Stimulated activated CD8-positive, alpha-beta memory T cell treated with anti-CD3 and anti-CD28 coated beads, Interleukin-12 subunit alpha, Interleukin-12 subunit beta, amount 100 ng/mL, for 4 hours (primary cell): ENCODE data around the gene TFPT.

Experiments used
- DNase-seq: peaks from one replicate; pipeline ENCODE4 v3.0.0-alpha.2; 2020; ENCODE audit warnings: low read depth

Gene TFPT

GRCh38 chr19:54148158-54148557, 32.7 kb upstream of the TFPT start:
- DNase-seq, result no peak

DNA sequence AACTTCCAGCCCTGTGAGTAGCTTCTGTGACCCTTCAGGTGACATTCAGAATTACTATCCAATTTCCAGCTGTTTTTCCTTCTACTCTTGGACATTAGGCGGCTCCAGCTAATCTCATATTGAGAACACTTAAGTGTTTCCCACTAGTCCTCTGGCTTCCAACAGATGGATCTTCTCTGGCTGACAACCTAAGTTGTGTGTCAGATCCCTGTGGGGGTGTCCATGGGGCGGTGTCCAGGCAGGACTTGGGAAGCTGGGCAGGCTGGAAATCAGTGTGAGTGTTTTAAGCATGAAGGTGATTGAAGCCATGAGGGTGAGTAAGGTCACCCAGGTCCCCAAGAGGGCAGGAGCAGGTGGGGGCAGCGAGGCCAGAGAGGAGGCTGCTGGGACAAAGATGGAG, 32.2 kb upstream of the TFPT start:
- DNase-seq, result no peak

DNA sequence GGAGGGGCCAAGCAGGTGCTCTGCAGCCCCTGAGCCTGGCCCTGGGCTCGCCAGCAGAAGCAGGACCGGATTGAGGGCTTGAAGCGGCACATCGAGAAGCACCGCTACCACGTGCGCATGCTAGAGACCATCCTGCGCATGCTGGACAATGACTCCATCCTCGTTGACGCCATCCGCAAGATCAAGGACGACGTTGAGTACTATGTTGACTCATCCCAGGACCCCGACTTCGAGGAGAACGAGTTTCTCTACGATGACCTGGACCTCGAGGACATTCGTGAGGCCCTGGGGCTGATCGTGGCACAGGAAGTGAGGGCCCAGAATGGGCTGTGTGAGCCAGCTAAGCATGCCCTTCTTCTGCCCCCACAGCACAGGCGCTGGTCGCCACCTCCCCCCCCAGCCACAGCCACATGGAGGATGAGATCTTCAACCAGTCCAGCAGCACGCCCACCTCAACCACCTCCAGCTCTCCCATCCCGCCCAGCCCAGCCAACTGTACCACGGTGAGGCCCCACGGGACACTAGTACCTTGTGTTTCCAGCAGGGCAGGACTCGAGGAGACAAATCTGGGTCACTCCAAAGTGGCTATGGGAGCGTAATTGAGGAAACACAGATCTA, 30.2 kb upstream of the TFPT start:
- no peak for DNase-seq

- no peak for DNase-seq
Observed at GRCh38 chr19:54142166-54142780, 26.8 kb upstream of the TFPT start.

GRCh38 chr19:54141356-54141755, 25.9 kb upstream of the TFPT start:
- no peak for DNase-seq

GRCh38 chr19:54138489-54139256, 23.2 kb upstream of the TFPT start:
- DNase-seq, result no peak

DNA sequence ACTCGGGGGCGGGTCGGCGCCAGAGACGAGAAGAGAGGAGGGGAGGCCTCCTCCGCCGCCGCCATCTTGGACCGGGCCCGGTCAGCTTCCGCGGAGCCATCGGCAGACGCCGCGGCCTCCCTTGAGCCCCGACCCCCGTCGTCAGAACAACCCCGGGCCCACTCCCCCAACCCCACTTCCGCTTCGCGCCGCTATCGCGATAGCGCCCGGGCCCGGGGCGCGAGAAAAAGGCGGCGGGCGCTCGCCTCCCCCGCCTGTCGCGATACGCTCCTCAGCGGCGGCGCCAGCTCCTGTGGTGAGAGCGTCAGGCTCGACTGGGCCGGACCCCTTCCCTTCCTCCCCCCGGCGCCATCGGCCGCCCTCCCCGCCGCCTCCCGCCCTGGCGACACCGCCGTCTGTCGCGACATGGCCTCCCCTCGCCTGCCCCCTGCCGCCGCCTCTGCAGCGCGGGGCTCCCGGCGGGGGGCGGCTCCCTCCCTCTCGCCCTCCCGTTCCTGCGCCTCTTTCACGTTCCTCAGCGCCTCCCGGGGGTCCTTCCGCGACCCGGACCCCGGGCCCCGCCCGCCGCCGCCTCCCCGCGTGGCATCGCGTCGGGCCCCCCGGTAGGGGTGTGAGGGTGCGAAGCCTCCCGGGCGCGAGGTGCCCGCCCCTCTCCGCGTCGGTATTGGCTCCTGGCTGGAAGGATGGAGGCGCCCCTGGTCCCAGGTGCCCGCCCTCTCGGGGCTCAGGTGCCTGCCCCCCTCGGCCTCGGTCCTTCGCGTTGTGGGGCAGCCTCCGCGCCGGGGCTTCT, 22.4 kb upstream of the TFPT start, which contains the start of gene CNOT3:
Gene CNOT3, plus strand, starts transcription at position 64 of the 790 bp plus-strand sequence. CDS start 5,217 bp downstream, outside the sequence.
- no peak for DNase-seq

DNA sequence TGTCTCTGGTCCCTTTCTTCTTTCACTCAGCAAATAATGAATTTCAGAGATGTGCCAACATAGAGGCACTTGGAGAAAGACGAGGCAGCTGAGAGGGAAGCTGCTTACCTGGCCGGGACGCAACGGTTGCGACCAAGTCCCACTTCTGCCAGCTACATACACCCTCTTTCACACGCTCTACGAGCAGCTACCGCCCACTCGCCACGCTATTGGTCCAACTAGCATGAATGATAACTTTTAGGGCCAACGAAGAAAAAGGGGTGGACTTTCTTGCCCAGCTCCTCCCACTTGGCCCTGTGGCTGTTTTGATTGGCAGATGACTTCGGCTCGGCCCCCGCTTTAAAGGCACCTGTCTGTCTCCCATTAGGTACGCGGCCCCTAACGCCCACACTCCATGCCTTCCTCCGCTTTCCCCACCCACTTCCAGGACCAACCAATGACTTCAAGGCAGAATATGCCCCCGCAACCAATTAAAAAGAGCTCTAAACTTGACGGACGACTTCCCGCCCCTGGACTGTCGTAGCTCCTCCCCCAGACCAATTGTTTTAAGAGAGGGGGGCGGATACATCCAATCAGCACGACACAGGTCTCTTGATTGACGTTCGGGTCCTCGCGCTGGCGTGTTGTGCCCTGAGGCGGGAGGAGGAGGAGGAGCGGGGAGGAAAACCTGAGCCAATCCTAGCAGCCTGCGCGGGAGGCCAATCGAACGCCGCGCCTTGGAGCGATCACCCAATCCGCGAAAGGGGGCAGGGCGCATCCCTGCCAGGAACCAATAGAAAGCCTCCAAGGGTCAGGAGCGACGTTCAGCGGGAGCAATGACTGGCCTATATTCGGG, 21.6 kb upstream of the TFPT start:
- DNase-seq, result peak; percentile 97

GRCh38 chr19:54136086-54136863, 20.8 kb upstream of the TFPT start:
- no peak for DNase-seq

DNA sequence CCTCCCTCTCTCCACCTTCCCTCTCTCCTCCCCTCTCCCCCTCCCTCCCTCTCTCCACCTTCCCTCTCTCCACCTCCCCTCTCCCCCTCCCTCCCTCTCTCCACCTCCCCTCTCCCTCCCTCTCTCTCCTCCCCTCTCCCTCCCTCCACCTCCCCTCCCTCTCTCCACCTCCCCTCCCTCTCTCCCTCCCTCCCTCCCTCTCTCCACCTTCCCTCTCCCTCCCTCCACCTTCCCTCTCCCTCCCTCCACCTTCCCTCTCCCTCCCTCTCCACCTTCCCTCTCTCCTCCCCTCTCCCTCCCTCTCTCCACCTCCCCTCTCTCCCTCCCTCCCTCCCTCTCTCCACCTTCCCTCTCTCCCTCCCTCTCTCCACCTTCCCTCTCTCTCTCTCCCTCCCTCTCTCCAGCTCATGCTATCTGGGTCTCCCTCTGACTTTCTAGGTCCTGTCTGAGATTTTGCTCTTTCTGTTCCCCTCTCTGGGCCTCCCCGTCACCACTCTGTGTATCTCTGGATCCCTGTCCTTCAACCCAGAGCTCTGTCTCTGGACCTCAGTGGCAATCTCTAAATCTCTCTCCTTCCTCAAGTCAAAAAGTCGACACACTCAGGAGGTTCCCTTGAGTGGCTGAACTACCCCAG, 18.6 kb upstream of the TFPT start:
- DNase-seq, result no peak

- no peak for DNase-seq
Observed at GRCh38 chr19:54133312-54133956, 18.0 kb upstream of the TFPT start.

GRCh38 chr19:54129617-54129996, 14.2 kb upstream of the TFPT start:
- DNase-seq, result no peak

GRCh38 chr19:54128796-54129616, 13.5 kb upstream of the TFPT start:
- DNase-seq, result no peak

- no peak for DNase-seq
Observed at GRCh38 chr19:54128441-54128725, 12.9 kb upstream of the TFPT start.

GRCh38 chr19:54127688-54128440, 12.4 kb upstream of the TFPT start:
- DNase-seq, result no peak

DNA sequence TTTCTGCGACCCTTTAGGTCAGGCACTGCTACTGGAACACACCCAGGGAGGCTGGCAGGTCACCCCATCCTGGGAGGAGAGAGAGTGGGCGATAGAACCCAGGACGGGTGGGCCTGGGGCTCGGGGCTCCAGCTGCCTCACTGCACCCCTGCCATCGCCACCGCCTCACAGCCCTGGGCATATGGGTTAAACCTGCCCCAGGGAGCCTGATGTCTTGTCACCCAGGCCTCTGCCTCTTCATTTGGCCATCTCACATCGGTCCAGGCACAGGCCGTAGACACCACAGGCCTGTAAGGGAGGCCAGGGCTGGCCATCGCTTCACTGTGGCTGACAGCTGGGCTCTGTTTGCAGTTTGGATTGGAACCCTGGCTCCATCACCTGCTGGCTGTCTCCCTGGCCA, 10.3 kb upstream of the TFPT start:
- no peak for DNase-seq

DNA sequence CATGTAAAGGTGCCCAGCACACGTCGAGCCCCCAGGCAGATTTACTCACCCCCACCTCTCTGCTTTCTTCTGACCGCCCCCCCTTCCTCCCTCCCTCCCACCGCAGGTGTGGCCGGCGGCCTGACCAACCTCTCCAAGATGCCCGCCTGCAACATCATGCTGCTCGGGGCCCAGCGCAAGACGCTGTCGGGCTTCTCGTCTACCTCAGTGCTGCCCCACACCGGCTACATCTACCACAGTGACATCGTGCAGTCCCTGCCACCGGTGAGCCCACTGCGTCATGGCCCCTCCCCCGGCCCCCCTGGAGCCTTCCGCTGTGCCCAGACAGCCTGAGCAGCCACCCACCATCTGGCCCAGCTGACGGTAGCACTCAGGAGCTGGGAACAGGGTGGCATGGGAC, 8.9 kb upstream of the TFPT start:
- no peak for DNase-seq

DNA sequence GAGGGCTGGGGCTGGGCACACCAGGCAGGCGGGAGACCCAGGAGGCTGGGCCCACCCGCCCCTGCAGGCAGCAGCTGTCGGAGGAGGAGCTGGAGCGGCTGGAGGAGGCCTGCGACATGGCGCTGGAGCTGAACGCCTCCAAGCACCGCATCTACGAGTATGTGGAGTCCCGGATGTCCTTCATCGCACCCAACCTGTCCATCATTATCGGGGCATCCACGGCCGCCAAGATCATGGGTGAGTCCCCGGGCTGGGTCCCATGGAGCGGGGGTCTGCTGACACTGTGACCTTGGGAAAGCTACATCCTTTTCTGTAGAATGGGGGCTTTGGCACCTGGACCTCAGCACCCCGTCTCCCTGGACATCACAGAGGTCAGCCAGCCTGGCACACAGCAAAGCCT, 8.2 kb upstream of the TFPT start:
- DNase-seq, result no peak
